GM12864 (cell line): ENCODE measurements around the gene NOS1AP.

Experiments used
- DNase-seq: peaks from one replicate; pipeline ENCODE4 v3.0.0-alpha.2; 2011; ENCODE audit warnings: low read depth
- H3K4me3 ChIP-seq: 2 replicates; pipeline ENCODE4 v1.5.1; 2011; ENCODE audit warnings: mild to moderate bottlenecking, low read depth, low read length, control low read depth
- TF ChIP-seq, protein P1 (sequence below): IDR thresholded peaks from 2 replicates; pipeline ENCODE4 v1.5.1; 2011; ENCODE audit warnings: low read depth, mild to moderate bottlenecking, moderate library complexity, low read length, control low read depth, inconsistent platforms; ENCODE audit errors: missing control alignments

NOS1AP gene

DNA sequence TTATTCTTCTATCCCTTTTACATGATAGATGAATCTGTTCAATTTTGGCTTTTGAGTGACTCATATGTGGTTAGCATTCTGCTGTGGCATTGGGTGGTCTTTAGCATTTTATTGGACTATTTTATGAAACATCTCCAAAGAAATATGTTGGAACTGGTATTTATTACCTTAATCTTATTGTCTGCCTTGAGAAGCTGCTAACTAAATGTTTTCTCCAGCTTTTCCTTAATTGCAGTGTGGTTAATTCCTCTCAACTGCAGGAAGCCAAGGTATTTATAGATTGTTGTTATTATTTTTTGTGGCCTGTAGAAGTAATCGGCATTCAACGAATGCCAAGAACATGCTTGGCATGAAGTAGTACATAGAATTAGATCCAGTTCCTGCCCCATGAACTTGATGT, 64.1 kb downstream of the NOS1AP start:
- TF ChIP-seq, protein P1, sequence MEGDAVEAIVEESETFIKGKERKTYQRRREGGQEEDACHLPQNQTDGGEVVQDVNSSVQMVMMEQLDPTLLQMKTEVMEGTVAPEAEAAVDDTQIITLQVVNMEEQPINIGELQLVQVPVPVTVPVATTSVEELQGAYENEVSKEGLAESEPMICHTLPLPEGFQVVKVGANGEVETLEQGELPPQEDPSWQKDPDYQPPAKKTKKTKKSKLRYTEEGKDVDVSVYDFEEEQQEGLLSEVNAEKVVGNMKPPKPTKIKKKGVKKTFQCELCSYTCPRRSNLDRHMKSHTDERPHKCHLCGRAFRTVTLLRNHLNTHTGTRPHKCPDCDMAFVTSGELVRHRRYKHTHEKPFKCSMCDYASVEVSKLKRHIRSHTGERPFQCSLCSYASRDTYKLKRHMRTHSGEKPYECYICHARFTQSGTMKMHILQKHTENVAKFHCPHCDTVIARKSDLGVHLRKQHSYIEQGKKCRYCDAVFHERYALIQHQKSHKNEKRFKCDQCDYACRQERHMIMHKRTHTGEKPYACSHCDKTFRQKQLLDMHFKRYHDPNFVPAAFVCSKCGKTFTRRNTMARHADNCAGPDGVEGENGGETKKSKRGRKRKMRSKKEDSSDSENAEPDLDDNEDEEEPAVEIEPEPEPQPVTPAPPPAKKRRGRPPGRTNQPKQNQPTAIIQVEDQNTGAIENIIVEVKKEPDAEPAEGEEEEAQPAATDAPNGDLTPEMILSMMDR, result no peak
- DNase-seq, result no peak
- no peak overlapping the region for H3K4me3 ChIP-seq

DNA sequence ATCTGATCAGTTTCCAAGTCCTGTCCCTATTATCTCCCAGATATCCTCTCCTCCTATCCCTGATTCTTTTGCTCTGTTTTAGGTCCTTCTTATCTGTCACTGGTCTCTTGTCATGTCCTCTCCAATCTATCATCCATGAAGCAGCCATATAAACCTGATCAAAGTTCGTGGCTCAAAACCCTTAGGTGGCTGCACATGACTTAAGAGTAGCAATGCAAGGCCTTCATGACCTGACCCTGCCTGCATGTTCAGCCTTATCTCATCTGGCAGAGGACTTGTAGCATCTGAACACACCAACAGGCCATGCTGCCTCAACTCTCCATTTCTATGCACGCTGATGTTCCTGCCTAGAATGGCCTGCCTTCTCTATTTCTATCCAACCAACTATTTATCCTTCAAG, 65.2 kb downstream of the NOS1AP start:
- TF ChIP-seq, protein P1, result no peak
- DNase-seq, result no peak
- H3K4me3 ChIP-seq, result no peak overlapping the region

DNA sequence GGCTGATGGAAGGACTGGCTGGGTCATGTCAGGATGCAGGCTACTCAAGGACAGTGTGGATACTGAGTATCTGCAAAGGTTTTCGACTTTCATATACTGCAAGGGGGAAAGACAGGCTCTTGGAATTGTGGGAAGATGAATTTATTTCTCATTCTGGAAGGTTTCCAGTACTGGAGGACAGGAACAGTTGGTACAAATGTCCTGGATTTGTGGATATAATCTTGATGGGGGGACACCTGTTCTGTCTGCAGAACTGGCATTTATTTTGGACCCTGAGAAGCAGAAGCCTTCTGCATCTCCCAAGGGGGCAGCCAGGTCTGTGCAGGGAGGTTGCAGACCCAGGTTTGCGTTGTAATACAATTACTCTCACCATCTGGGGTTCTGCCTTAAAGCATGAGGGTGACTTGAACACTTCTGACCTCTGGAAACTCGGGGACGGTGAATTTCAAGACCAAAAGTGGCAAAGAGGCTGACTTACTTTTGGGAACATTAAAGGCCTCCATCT, 65.8 kb downstream of the NOS1AP start:
- no peak overlapping the region for H3K4me3 ChIP-seq
- DNase-seq, result no peak
- TF ChIP-seq, protein P1, result no peak

DNA sequence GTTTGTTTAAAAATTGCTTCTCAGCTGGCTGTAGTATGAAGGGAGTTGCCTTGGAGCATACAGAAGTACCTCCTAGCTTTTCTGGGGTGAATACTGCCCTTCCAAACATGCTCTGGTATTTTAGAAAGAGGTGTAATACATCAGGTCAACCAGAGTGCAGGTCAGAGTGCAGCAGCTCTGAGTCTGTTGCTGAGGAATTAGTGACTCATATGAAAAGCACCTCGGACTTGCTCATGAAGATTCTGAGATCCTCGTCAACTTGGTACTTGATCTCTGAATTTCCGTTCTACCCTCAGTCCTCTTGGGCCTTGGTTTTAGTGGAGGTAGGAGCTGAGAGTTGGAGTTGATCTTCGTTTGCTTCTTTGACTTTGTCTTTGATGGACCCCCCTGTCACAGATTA, 67.3 kb downstream of the NOS1AP start:
- TF ChIP-seq, protein P1, result no peak
- H3K4me3 ChIP-seq, result no peak overlapping the region
- no peak for DNase-seq

DNA sequence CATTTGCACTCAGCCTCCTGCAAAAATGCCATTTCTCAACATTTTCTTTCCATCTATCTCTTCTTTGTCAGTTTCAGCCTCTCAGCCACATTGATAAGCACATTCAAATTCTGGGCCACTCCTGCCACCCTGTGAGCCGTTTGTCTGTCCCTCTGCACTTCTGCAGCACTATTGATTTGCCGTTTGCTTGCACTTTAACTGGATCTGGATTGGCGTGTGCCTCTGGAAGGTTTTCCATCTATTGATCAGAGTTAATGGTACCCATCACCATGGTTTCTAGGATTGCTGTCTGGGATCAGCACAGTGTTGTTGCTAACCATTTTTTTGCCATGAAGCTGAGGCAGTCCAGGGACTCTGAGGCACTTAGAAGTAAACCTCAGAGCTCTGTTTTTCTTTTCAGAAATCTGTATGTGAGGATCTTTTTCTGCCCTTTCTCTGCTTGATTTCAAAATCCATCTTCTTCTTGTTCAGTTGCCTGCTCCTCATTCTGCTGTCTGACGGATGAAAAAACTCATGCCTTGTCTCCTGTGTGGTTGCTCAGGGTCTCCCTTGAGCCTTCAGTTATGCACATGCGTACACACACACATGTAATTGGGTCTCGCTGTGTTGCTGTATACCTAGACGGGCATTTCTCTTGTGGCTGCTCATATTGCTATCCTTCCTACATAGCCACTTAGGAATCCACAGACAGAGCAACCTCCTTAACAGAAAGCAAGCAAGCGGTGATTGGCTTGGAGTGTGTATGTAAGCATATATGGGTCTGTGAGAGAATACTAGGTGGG, 67.9 kb downstream of the NOS1AP start:
- DNase-seq, result no peak
- TF ChIP-seq, protein P1, result no peak
- no peak overlapping the region for H3K4me3 ChIP-seq

DNA sequence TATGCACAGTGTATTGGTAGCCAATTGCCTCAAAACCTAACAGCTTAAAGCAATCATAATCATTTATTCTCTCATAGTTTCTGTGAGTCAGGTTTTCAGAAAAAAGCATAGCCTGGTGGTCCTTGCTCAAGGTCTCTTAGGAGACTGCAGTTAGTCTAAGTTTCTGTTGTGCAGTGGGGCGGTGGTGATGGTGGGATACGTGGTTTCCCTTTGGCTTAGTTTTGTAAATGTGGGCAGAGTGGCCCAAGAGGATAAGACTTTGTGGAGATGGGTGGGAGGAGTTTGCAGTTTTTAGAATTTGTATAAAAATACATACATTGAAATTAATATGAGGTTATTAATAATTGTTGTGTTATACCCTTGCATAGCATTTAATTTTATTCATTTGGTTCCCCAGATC, 68.6 kb downstream of the NOS1AP start:
- TF ChIP-seq, protein P1, result no peak
- no peak for DNase-seq
- H3K4me3 ChIP-seq, result no peak overlapping the region
